A549 (cell line): ENCODE results near the gene HSPBAP1.

Experiments
- JUN ChIP-seq, 2 experiments: fragments of >200 bp; sonication (Bioruptor Twin); formaldehyde crosslinking; IDR thresholded peaks; 2 replicates in 1 of 2; 3 replicates in 1 of 2; pipeline ENCODE4 v1.6.1; 2016 to 2017
- JUNB ChIP-seq: fragments of >200 bp; sonication (Bioruptor Twin); formaldehyde crosslinking; IDR thresholded peaks from 2 replicates; pipeline ENCODE4 v1.6.1; 2016
- PHF8 ChIP-seq: fragments of 200-600 bp; sonication (generic); IDR thresholded peaks from 2 replicates; pipeline ENCODE4 v1.6.1; 2016; ENCODE audit warnings: low read depth, mild to moderate bottlenecking, antibody characterized with exemption, moderate library complexity, borderline replicate concordance
- RNF2 ChIP-seq: fragments of 200-600 bp; sonication (generic); IDR thresholded peaks from 2 replicates; pipeline ENCODE4 v1.6.1; 2016; ENCODE audit warnings: low read depth, mild to moderate bottlenecking, antibody characterized with exemption, moderate library complexity, borderline replicate concordance
- SREBF2 ChIP-seq: fragments of 450-650 bp; IDR thresholded peaks from 2 replicates; pipeline ENCODE4 v1.6.1; 2014; ENCODE audit warnings: mild to moderate bottlenecking, moderate library complexity
- TF ChIP-seq, protein P1 (sequence below): fragments of 200-600 bp; sonication (generic); IDR thresholded peaks from 2 replicates; pipeline ENCODE4 v1.6.1; 2016; ENCODE audit warnings: antibody characterized with exemption, mild to moderate bottlenecking, moderate library complexity
- TF ChIP-seq, protein P2 (sequence below): fragments of >200 bp; sonication (Bioruptor Twin); formaldehyde crosslinking; IDR thresholded peaks from 3 replicates; pipeline ENCODE4 v1.5.1; 2016
- TF ChIP-seq, protein P3 (sequence below): fragments of 450-650 bp; IDR thresholded peaks from 2 replicates; pipeline ENCODE4 v1.6.1; 2014; ENCODE audit warnings: antibody characterized with exemption

DNA sequence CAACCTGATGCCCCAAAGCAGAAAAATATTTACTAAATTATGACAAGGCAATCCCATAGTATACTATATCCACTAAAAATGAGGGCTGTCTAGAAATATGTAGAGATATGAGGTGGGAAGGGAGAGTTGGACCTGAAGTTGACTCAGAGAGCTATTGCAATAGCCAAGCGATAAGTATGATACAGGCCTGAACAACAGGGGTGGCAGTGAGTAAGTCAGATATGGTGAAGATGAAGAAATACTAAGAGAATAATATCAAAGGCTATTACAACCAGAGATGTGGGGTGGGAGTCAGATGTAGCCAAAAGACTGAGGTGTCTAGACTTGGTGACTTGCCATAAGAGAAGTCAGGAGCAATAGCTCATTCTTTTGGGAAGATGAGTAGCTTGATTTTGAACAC is 9.2 kb downstream of the HSPBAP1 start:
- TF ChIP-seq SREBF2 = no peak
- no peak for TF ChIP-seq PHF8
- TF ChIP-seq, protein P1, sequence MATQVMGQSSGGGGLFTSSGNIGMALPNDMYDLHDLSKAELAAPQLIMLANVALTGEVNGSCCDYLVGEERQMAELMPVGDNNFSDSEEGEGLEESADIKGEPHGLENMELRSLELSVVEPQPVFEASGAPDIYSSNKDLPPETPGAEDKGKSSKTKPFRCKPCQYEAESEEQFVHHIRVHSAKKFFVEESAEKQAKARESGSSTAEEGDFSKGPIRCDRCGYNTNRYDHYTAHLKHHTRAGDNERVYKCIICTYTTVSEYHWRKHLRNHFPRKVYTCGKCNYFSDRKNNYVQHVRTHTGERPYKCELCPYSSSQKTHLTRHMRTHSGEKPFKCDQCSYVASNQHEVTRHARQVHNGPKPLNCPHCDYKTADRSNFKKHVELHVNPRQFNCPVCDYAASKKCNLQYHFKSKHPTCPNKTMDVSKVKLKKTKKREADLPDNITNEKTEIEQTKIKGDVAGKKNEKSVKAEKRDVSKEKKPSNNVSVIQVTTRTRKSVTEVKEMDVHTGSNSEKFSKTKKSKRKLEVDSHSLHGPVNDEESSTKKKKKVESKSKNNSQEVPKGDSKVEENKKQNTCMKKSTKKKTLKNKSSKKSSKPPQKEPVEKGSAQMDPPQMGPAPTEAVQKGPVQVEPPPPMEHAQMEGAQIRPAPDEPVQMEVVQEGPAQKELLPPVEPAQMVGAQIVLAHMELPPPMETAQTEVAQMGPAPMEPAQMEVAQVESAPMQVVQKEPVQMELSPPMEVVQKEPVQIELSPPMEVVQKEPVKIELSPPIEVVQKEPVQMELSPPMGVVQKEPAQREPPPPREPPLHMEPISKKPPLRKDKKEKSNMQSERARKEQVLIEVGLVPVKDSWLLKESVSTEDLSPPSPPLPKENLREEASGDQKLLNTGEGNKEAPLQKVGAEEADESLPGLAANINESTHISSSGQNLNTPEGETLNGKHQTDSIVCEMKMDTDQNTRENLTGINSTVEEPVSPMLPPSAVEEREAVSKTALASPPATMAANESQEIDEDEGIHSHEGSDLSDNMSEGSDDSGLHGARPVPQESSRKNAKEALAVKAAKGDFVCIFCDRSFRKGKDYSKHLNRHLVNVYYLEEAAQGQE = no peak
- TF ChIP-seq RNF2 = no peak
- TF ChIP-seq, protein P2, sequence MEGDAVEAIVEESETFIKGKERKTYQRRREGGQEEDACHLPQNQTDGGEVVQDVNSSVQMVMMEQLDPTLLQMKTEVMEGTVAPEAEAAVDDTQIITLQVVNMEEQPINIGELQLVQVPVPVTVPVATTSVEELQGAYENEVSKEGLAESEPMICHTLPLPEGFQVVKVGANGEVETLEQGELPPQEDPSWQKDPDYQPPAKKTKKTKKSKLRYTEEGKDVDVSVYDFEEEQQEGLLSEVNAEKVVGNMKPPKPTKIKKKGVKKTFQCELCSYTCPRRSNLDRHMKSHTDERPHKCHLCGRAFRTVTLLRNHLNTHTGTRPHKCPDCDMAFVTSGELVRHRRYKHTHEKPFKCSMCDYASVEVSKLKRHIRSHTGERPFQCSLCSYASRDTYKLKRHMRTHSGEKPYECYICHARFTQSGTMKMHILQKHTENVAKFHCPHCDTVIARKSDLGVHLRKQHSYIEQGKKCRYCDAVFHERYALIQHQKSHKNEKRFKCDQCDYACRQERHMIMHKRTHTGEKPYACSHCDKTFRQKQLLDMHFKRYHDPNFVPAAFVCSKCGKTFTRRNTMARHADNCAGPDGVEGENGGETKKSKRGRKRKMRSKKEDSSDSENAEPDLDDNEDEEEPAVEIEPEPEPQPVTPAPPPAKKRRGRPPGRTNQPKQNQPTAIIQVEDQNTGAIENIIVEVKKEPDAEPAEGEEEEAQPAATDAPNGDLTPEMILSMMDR = no peak
- TF ChIP-seq, protein P3, sequence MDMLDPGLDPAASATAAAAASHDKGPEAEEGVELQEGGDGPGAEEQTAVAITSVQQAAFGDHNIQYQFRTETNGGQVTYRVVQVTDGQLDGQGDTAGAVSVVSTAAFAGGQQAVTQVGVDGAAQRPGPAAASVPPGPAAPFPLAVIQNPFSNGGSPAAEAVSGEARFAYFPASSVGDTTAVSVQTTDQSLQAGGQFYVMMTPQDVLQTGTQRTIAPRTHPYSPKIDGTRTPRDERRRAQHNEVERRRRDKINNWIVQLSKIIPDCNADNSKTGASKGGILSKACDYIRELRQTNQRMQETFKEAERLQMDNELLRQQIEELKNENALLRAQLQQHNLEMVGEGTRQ = no peak
- no peak for TF ChIP-seq JUN (IDR thresholded peaks at IDR 0.05)
- no peak for TF ChIP-seq JUNB
